ENCODE measurements around the gene SLC5A1.

Gene SLC5A1

GRCh38 chr22:32050678-32051515 lies 7.8 kb downstream of the SLC5A1 start:
- peak; percentile 87 for DNase-seq (ENCODE audit: low spot score)

- no peak for DNase-seq (ENCODE audit: low spot score)
Measured at GRCh38 chr22:32052244-32052643, 9.2 kb downstream of the SLC5A1 start.

- DNase-seq (ENCODE audit: low spot score), result no peak
Measured at GRCh38 chr22:32052936-32053791, 10.1 kb downstream of the SLC5A1 start.

GRCh38 chr22:32055069-32055468 lies 12.0 kb downstream of the SLC5A1 start:
- no peak for DNase-seq (ENCODE audit: low spot score)

- DNase-seq (ENCODE audit: low spot score), result peak; percentile 26
Measured at GRCh38 chr22:32058656-32059260, 15.7 kb downstream of the SLC5A1 start.

DNA sequence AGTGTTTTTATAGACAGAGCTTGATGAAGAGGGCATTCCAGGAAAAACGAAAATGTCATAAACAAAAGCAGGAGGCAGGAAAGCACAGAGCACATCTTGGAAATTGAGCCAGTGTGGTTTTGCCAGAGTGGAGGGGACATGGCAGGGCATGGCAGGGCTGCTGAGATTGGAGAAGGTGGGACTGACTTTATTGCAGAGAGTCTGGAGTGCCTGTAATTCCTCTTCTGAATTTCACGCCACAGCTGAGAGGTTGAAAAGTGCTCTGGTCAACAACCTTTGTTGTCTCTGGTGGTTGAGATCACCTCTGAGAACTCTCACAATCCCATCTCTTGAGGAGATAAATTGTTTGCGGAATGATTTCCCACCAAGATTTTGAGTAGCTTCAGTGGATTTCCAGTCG lies 16.4 kb downstream of the SLC5A1 start:
- no peak for DNase-seq (ENCODE audit: low spot score)

DNA sequence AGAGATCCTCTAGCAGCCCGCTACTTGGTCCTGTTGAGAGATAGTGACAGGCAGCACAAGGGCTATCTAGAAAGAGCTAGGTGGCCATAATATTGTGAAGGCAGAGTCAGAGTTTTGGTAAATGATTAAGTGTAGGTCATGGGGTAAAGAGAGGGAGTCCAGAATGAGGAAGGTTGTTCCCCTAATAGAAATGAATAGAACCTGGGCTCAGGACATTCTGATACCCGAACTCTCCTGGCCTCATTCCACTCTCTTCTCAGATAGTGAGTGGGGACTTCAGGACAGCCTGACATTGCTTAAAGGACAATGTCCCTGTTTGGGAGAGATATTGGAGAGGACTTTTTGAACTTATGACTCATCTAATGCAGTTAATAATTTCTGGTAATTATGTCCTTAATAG lies 20.6 kb downstream of the SLC5A1 start:
- DNase-seq (ENCODE audit: low spot score), result no peak

- DNase-seq (ENCODE audit: low spot score), result no peak
Measured at GRCh38 chr22:32066820-32067219, 23.8 kb downstream of the SLC5A1 start.

- DNase-seq (ENCODE audit: low spot score), result no peak
Measured at GRCh38 chr22:32067613-32068012, 24.6 kb downstream of the SLC5A1 start.

GRCh38 chr22:32069579-32070372 lies 26.7 kb downstream of the SLC5A1 start:
- no peak for DNase-seq (ENCODE audit: low spot score)

DNA sequence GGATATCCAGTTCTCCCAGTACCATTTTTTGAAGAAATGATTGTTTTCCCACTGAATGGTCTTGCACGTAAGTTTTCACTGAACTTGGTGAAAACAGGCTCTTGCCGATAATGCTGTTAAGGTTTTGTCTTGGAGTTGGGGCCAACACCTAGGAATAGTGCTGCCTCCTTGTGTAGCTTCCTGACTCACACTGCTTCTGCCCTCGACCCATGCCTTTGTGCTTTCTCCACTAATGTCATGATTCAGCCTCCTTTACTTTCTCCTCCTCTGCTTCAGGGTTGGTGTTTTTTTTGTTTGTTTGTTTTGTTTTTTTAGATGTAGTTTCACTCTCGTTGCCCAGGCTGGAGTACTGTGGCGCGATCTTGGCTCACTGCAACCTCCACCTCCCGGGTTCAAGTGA lies 30.2 kb downstream of the SLC5A1 start:
- DNase-seq (ENCODE audit: low spot score), result no peak

DNA sequence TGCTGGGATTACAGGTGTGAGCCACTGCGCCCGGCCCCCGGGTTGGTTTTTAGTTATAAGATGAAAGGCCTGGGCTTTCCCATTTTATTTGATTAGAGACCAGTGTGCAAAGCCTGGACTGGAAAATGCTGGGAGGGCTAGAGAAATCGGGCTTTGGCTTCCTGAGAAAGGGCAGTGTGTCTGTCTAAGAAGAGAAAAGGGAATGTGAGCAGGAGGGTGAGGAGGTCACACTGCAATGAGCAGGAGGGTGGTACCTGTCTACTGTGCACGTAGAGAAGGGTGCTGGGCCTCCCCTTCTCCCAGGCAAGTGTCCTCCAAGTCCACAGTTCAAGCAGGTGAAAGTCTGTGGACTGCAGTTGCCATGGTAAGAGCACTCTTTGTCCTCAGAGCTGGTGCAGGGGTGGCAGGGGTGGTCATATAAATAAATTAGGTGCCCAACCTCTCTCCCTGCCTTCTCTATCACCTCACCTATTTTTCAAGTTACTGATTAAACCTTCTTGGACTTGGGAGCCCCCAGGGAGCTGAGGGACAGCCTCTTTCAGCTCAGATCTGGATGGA lies 30.8 kb downstream of the SLC5A1 start:
- no peak for DNase-seq (ENCODE audit: low spot score)

- DNase-seq (ENCODE audit: low spot score), result no peak
Measured at GRCh38 chr22:32075997-32076760, 33.1 kb downstream of the SLC5A1 start.

- DNase-seq (ENCODE audit: low spot score), result no peak
Measured at GRCh38 chr22:32076761-32077084, 33.7 kb downstream of the SLC5A1 start.

DNA sequence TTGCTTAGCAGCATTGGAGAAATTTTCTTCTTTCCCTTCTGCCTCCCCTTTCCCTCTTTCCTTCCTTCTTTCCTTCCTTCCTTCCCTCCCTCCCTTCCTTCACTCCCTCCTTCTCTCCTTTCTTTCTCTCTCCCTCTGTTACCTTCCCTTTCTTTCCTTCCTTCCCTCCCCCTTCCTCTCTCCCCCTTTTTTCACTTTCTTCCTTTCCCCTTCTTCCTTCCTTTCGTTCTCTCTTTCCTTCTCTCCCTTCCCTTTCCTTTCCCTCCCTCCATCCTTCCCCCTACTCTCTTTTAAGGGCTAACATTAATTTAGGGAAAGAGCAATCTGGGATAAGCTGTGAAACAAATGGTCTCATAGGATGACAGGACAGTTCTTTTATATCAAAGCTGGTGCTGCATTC lies 34.1 kb downstream of the SLC5A1 start:
- DNase-seq (ENCODE audit: low spot score), result no peak

GRCh38 chr22:32079130-32080089 lies 36.3 kb downstream of the SLC5A1 start:
- peak; percentile 90 for DNase-seq (ENCODE audit: low spot score)

GRCh38 chr22:32080904-32081303 lies 37.8 kb downstream of the SLC5A1 start:
- DNase-seq (ENCODE audit: low spot score), result peak; percentile 68

DNA sequence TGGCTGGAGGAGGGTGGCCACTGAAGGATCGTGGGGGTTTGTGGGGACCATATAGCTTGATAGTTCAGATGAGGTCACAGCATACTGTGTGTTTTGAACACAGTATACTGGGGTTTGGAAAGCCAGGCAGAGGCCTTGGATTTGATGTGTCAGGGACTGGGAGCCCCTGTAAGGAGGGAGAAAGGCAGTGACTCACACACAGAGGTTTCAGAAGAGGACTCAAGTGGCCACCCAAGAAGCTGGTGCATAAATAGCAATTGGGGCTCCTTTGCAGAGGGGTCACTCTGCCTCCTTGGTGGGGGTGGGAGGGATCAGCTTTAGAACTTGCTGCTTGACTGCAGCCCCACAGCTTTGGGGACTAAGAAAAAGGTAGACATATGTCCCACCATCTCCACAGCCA lies 39.3 kb downstream of the SLC5A1 start:
- DNase-seq (ENCODE audit: low spot score), result no peak

GRCh38 chr22:32083000-32083399 lies 39.9 kb downstream of the SLC5A1 start:
- DNase-seq (ENCODE audit: low spot score), result no peak

DNA sequence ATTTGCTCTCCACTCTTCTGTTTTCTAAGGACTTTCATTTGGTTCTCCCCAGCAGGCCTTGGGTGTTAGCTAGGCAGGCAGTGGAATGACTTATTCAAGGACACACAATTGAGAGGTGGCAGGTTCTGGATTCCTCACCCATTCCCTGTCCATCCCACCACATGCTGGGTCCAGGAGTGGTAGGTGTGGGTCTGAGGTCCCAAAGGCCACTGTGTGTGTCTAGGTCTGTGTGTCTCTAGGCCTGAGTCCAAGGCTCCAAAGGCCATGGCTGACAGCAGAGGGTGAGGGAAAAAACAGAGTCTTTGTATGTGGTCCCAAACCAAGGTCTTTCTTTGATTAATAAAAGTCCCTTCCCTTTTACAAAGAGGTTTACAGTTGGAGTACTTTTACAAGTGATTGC lies 40.8 kb downstream of the SLC5A1 start:
- no peak for DNase-seq (ENCODE audit: low spot score)

Measured in AG08395 (cell line).